ENCODE data around the gene HABP4. TPM values are rescaled to one million over a fixed set of nuclear protein-coding genes. Genes with fewer than 3 reads are reported as not detected.

HABP4 gene
- polyA plus RNA-seq, 1 donor = 6.3 TPM

DNA sequence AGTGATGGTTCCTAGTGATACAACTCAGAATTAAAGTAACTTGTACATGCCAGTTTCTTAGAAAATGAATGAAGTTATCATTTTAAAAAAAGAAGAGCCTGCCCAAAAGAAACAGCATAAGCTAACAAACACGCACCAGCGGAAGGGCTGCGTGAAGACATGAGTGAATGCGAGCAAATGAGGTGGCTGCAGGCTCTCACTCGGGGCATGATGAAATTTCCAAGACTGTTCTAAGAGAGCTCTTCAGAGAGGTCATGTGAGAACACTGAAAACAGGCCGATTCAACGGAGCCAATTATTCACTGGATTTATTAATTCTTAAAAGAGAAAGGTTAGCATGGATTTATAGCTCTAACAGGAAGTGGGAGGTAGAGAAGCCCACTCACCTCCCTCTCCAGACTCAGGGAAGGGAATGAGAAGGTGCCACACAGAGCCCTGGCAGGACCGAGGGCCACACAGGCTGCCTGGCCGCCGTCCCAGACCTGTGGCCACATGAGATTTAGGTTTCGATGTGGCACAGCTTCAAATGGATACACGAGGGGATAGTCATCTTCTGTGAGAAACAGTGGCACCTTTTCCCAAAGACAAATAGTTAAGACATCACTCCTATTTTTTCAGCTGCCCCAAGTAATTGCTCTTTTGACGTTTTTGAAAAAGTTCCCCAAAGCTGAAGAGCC, 55.5 kb downstream of the HABP4 start:
- DNase-seq = no peak
- no peak overlapping the region for H3K27ac ChIP-seq (ENCODE audit: low read length)
- 100% methylated on average over 2 of the region's 13 CpGs for WGBS (ENCODE audit: insufficient coverage, low lambda C conversion rate)
- H3K36me3 ChIP-seq (ENCODE audit: control insufficient read depth, insufficient read depth, low read length) = peaks cover 6% of the 10 kb centered on the region
- H3K4me1 ChIP-seq (ENCODE audit: control insufficient read depth, insufficient read depth, low read length) = no peaks in the 10 kb centered on the region
- H3K27me3 ChIP-seq (ENCODE audit: control insufficient read depth, insufficient read depth, low read length) = no peaks in the 10 kb centered on the region
- H3K4me3 ChIP-seq (ENCODE audit: low read length) = no peak overlapping the region
- H3K9me3 ChIP-seq (ENCODE audit: control insufficient read depth, low read depth, low read length) = no peaks in the 10 kb centered on the region

DNA sequence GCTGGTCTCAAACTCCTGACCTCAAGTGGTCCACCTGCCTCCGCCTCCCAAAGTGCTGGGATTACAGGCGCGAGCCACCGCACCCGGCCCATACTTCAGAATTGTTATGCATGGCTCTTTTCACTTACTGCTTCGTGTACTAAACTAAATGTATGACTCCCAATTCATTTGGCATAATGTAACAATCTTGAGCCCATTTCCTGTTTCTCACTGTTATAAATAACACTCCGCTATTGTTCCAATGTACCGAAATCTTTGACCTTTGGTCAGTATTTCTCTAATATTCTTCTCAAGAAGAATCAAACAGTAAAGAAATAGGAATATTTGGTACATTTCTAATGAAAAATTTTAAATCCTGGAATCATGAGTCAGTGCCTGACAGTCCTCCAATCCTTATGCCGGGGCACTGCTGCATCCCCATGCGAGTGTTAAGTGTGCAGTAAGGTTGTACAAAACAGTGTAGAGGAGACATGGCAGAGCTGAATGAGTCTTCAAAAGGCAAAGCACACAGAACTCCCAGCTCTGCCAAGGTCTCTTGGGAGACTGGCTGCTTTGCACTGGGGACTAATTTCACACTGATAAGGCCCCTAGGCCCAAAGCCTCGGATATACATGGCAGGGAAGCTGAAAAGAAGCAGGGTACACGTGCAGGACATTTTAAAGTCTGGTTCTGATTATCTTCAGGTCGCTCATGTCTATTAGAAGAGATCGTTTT, 58.4 kb downstream of the HABP4 start:
- H3K27me3 ChIP-seq (ENCODE audit: control insufficient read depth, insufficient read depth, low read length) = no peaks in the 10 kb centered on the region
- DNase-seq = no peak
- no peak overlapping the region for H3K27ac ChIP-seq (ENCODE audit: low read length)
- H3K4me3 ChIP-seq (ENCODE audit: low read length) = no peak overlapping the region
- 89% methylated on average over 4 of the region's 14 CpGs for WGBS (ENCODE audit: insufficient coverage, low lambda C conversion rate)
- peaks cover 10% of the 10 kb centered on the region for H3K36me3 ChIP-seq (ENCODE audit: control insufficient read depth, insufficient read depth, low read length)
- H3K4me1 ChIP-seq (ENCODE audit: control insufficient read depth, insufficient read depth, low read length) = no peaks in the 10 kb centered on the region
- H3K9me3 ChIP-seq (ENCODE audit: control insufficient read depth, low read depth, low read length) = no peaks in the 10 kb centered on the region

DNA sequence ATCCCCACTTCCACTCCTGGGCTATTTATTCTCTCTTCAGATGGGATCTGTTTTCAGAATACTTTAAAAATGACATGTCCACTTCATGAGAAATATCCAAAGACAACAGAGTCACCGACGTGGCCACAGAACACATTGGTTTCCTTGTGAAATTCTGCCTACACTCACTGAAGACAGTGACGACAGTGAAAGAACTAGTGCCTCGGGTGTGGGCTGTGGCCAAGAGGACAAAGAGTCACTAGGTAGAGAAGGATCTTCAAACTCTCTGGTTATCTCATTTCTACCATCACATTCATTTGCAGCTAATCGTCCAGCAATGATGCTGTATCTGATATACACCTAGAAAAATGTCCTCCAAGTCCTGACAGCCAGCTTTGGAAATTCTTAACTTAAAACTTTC, 59.1 kb downstream of the HABP4 start:
- Histone ChIP-seq H3K27me3 (ENCODE audit: control insufficient read depth, insufficient read depth, low read length) (no peaks in the 10 kb centered on the region), H3K4me1 (ENCODE audit: control insufficient read depth, insufficient read depth, low read length) (no peaks in the 10 kb centered on the region), H3K27ac (ENCODE audit: low read length) (no peak overlapping the region), H3K4me3 (ENCODE audit: low read length) (no peak overlapping the region), H3K36me3 (ENCODE audit: control insufficient read depth, insufficient read depth, low read length) (peaks cover 14% of the 10 kb centered on the region), H3K9me3 (ENCODE audit: control insufficient read depth, low read depth, low read length) (no peaks in the 10 kb centered on the region)
- DNase-seq = no peak
- no CpG with 5 or more reads among the region's 5 CpGs for WGBS (ENCODE audit: insufficient coverage, low lambda C conversion rate)

DNA sequence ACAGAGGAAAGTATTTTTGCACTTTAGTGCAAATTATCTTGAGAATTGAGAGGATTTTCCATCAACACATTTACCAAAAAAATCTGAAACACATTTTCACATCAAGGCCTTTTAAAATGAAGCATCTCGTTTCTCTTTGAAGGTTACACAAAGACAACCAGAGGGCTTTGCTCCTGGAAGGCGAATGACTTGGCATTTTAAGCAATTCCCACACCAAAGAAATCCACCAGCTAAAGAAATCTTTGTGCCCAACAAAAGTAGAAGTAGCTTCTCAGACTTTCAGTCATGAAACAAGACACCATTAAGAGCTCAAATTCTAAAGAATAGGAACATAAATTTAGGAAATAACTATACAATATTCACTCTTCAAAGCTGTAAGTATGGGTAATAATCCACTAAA, 59.9 kb downstream of the HABP4 start:
- H3K4me3 ChIP-seq (ENCODE audit: low read length) = no peak overlapping the region
- H3K9me3 ChIP-seq (ENCODE audit: control insufficient read depth, low read depth, low read length) = no peaks in the 10 kb centered on the region
- H3K36me3 ChIP-seq (ENCODE audit: control insufficient read depth, insufficient read depth, low read length) = peaks cover 16% of the 10 kb centered on the region
- H3K4me1 ChIP-seq (ENCODE audit: control insufficient read depth, insufficient read depth, low read length) = no peaks in the 10 kb centered on the region
- no peak overlapping the region for H3K27ac ChIP-seq (ENCODE audit: low read length)
- no peak for DNase-seq
- no peaks in the 10 kb centered on the region for H3K27me3 ChIP-seq (ENCODE audit: control insufficient read depth, insufficient read depth, low read length)
- WGBS (ENCODE audit: insufficient coverage, low lambda C conversion rate) = no CpG with 5 or more reads among the region's 2 CpGs

DNA sequence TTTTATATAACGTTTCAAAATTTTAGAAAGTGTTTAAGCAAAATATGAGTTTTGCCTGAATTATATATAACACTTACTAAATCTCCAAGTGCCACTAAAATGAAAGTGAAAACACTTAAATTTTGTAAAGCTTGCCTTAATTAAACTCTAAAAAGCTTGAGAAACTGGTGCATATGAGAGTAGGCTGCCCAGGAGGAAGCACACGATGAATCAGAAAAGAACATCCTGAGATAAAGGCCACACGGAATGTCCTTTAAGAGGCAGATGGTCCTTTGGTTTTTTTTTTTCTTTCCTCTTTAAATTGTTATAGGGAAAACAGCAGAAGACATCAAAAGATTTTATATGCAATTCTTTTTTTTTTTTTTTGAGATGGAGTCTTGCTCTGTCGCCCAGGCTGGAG, 60.3 kb downstream of the HABP4 start:
- Histone ChIP-seq H3K4me3 (ENCODE audit: low read length) (no peak overlapping the region), H3K27ac (ENCODE audit: low read length) (no peak overlapping the region), H3K9me3 (ENCODE audit: control insufficient read depth, low read depth, low read length) (no peaks in the 10 kb centered on the region), H3K4me1 (ENCODE audit: control insufficient read depth, insufficient read depth, low read length) (no peaks in the 10 kb centered on the region), H3K27me3 (ENCODE audit: control insufficient read depth, insufficient read depth, low read length) (no peaks in the 10 kb centered on the region), H3K36me3 (ENCODE audit: control insufficient read depth, insufficient read depth, low read length) (peaks cover 16% of the 10 kb centered on the region)
- no peak for DNase-seq
- 100% methylated on average over 1 of the region's 4 CpGs for WGBS (ENCODE audit: insufficient coverage, low lambda C conversion rate)

DNA sequence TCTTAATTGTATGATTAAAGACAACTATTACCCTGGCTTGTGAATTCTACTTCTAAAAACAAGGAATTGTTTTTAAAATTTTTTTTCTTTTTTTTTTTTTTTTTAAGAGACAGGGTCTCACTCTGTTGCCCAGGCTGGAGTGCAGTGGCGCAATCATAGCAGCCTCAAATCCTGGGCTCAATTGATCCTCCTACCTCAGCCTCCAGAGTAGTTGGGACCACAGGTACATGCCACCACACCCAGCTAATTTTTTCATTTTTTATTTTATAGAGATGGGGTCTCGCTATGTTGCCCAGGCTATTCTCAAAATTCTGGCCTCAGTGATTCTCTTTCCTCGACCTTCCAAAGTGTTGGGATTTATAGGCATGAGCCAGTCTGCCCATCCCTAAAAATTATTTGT, 62.3 kb downstream of the HABP4 start:
- Histone ChIP-seq H3K27ac (ENCODE audit: low read length) (no peak overlapping the region), H3K4me1 (ENCODE audit: control insufficient read depth, insufficient read depth, low read length) (no peaks in the 10 kb centered on the region), H3K4me3 (ENCODE audit: low read length) (no peak overlapping the region), H3K36me3 (ENCODE audit: control insufficient read depth, insufficient read depth, low read length) (peaks cover 16% of the 10 kb centered on the region), H3K27me3 (ENCODE audit: control insufficient read depth, insufficient read depth, low read length) (no peaks in the 10 kb centered on the region), H3K9me3 (ENCODE audit: control insufficient read depth, low read depth, low read length) (no peaks in the 10 kb centered on the region)
- no peak for DNase-seq
- 90% methylated on average over 2 of the region's 3 CpGs for WGBS (ENCODE audit: insufficient coverage, low lambda C conversion rate)

DNA sequence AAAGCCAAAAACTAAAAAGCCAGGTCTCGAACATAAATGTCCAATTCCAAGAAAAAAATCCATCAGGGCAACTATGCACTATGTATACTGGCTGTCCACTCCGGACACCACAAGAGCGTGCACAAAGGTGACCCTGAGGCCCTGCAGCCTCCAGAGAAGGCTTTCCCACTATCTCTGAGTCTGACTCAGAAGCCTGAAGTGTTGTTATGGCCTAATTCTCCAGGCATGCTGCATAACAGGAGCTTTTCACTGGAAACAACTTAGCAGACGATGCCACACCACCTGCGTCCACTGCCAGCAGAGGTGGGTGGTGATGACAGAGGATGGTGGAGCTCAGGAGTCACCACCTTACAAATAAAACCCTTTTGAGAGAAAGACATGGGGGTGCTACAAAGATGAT, 63.7 kb downstream of the HABP4 start:
- H3K4me1 ChIP-seq (ENCODE audit: control insufficient read depth, insufficient read depth, low read length) = no peaks in the 10 kb centered on the region
- H3K9me3 ChIP-seq (ENCODE audit: control insufficient read depth, low read depth, low read length) = no peaks in the 10 kb centered on the region
- no peak overlapping the region for H3K4me3 ChIP-seq (ENCODE audit: low read length)
- no peak for DNase-seq
- WGBS (ENCODE audit: insufficient coverage, low lambda C conversion rate) = no CpG with 5 or more reads among the region's 5 CpGs
- H3K36me3 ChIP-seq (ENCODE audit: control insufficient read depth, insufficient read depth, low read length) = peaks cover 15% of the 10 kb centered on the region
- H3K27me3 ChIP-seq (ENCODE audit: control insufficient read depth, insufficient read depth, low read length) = no peaks in the 10 kb centered on the region
- no peak overlapping the region for H3K27ac ChIP-seq (ENCODE audit: low read length)

DNA sequence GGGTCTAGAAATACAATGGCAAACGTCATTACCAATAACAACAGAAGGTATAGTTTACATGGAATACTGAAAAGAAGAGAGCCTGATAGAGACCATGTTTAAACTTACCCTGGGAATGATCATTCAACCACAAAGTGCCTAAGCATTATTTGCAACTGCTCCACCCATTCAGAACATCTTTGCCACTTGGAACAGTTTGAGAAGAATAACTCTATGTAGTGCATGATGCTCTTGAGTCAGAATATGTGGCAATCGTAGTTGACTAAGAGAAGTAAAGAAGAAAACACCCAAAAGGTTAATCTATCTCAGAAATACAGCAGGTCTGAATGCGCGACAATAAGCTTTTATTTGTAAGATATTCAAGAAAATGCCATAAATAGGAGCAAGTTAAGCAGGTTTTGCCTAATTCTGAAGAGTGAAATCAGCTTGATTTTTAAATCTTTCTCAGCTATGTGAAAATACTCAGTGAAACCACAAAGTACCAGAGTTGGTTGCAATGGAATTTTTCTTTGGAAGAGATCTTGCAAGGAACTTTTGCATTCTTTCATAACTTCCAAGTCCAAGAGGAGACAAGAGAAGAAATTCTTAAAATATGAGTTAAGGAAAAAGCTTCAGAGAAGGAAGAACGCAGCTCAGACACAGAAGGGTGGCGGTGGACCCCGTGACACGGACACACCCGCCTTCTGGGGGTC, 64.3 kb downstream of the HABP4 start:
- peaks cover 10% of the 10 kb centered on the region for H3K36me3 ChIP-seq (ENCODE audit: control insufficient read depth, insufficient read depth, low read length)
- WGBS (ENCODE audit: insufficient coverage, low lambda C conversion rate) = no CpG with 5 or more reads among the region's 9 CpGs

DNA sequence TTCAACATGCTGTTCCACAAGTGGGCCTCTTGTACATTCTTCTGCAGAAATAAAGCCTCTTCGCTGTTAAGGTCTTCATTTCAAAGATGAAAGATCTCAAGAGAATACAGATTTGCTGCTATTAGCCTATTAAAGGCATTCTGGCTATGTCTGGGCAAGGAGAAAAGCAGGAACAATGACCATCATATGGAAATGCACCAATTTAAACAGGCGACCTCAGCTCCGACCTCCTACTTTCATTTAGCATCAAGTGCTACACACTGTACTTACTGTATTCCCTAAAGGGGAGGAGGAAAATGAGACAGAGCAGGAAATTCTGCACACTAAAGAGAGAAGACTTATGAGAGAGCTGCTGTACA, 64.8 kb downstream of the HABP4 start:
- Histone ChIP-seq H3K36me3 (ENCODE audit: control insufficient read depth, insufficient read depth, low read length) (peaks cover 10% of the 10 kb centered on the region), H3K27ac (ENCODE audit: low read length) (no peak overlapping the region), H3K27me3 (ENCODE audit: control insufficient read depth, insufficient read depth, low read length) (no peaks in the 10 kb centered on the region), H3K4me3 (ENCODE audit: low read length) (no peak overlapping the region), H3K9me3 (ENCODE audit: control insufficient read depth, low read depth, low read length) (no peaks in the 10 kb centered on the region), H3K4me1 (ENCODE audit: control insufficient read depth, insufficient read depth, low read length) (no peaks in the 10 kb centered on the region)
- WGBS (ENCODE audit: insufficient coverage, low lambda C conversion rate) = 70% methylated on average over 2 of the region's 3 CpGs
- DNase-seq = no peak

More for the DNA sequence above, 64.3 kb downstream of the HABP4 start:
- H3K4me3 ChIP-seq (ENCODE audit: low read length) = no peak overlapping the region
- no peak overlapping the region for H3K27ac ChIP-seq (ENCODE audit: low read length)
- DNase-seq = no peak
- no peaks in the 10 kb centered on the region for H3K27me3 ChIP-seq (ENCODE audit: control insufficient read depth, insufficient read depth, low read length)
- no peaks in the 10 kb centered on the region for H3K4me1 ChIP-seq (ENCODE audit: control insufficient read depth, insufficient read depth, low read length)
- no peaks in the 10 kb centered on the region for H3K9me3 ChIP-seq (ENCODE audit: control insufficient read depth, low read depth, low read length)

DNA sequence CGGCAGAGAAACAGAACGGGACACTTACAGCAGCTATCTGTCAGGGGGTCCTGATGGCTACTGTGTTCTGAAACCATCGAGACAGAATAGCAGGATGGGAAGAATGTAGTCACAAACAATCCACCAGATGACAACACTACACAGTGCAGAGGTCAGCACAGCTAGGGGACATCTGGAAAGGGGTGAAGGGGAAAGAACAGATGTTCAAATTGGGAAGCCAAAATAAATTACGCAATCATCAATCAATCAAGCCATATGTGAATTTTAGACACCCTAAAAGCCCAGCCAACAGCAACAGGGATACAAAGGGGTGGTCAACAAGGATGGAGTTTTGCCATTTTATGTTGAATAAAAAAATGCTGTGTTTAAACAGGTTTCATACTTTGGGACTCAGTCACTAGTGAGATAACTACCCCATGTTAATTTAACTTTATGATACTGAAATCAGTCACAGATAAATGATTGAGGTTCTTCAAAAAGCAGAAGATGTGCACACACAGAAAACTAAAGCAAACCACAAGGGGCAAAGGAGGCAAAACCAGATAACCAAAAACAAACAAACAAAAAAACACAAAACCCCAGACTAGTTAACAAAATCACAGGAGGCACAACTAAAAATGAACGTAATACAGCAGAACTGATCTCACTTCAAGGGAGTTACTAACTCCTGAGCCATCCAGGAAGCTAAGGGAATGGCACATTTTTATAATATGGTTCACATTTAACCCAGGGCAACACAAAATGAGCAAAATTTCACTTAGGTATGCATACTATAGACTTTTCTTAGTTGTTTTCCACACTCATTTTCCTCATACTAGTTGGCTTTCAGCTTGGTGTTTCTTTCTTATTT, 65.9 kb downstream of the HABP4 start:
- Histone ChIP-seq H3K36me3 (ENCODE audit: control insufficient read depth, insufficient read depth, low read length) (peaks cover 10% of the 10 kb centered on the region), H3K27ac (ENCODE audit: low read length) (no peak overlapping the region), H3K9me3 (ENCODE audit: control insufficient read depth, low read depth, low read length) (no peaks in the 10 kb centered on the region), H3K4me1 (ENCODE audit: control insufficient read depth, insufficient read depth, low read length) (no peaks in the 10 kb centered on the region), H3K27me3 (ENCODE audit: control insufficient read depth, insufficient read depth, low read length) (no peaks in the 10 kb centered on the region), H3K4me3 (ENCODE audit: low read length) (no peak overlapping the region)
- DNase-seq = no peak
- 81% methylated on average over 3 of the region's 5 CpGs for WGBS (ENCODE audit: insufficient coverage, low lambda C conversion rate)

Data from large intestine (tissue), 3 donors.